Placental pericyte (primary cell): ENCODE data around the gene KRT78. TPM values are rescaled to one million over a fixed set of nuclear protein-coding genes. Genes with fewer than 3 reads are reported as not detected.

Experiments used
- total RNA-seq: library from RNA; depleted of rRNA; stranded (reverse); fragments of >200 nt; gene quantifications from 2 replicates; pipeline ENCODE4 v1.2.3, GENCODE V29; 2012

The KRT78 gene
- total RNA-seq: not detected in 2 replicates

GRCh38 chr12:52848661-52849255 is at the start of gene KRT78:
Gene KRT78, minus strand, starts transcription at chr12:52848994. Its CDS starts 64 bp downstream, at chr12:52848930.

GRCh38 chr12:52833922-52834726 is 14.7 kb downstream of the KRT78 start, which contains the start of gene KRT79:
Gene KRT79, minus strand, starts transcription at chr12:52834311. Its CDS starts 51 bp downstream, at chr12:52834260.

GRCh38 chr12:52813885-52814709 is 34.7 kb downstream of the KRT78 start, which contains the start of gene KRT4:
Gene KRT4, minus strand, starts transcription at chr12:52814116. Its CDS starts 58 bp downstream, at chr12:52814058.

GRCh38 chr12:52795694-52796428 is 52.9 kb downstream of the KRT78 start, which contains the start of gene KRT3:
Gene KRT3, minus strand, starts transcription at chr12:52796117. Its CDS starts 75 bp downstream, at chr12:52796042.

Other genes with a start within 250 kb of the KRT78 start
- not detected in 2 replicates for gene KRT72, start 247.5 kb downstream of the KRT78 start, total RNA-seq
- not detected in 2 replicates for gene KRT73, start 230.4 kb downstream of the KRT78 start, total RNA-seq
- gene KRT2, start 196.8 kb downstream of the KRT78 start, total RNA-seq: not detected in 2 replicates
- not detected in 2 replicates for gene KRT1, start 168.6 kb downstream of the KRT78 start, total RNA-seq
- gene KRT77, start 145.5 kb downstream of the KRT78 start, total RNA-seq: not detected in 2 replicates
- not detected in 2 replicates for gene KRT76, start 71.6 kb downstream of the KRT78 start, total RNA-seq
- not detected in 2 replicates for gene KRT3, start 52.9 kb downstream of the KRT78 start, total RNA-seq
- 0.14 TPM in 1 of 2 replicates, not detected in the other for gene KRT4, start 34.9 kb downstream of the KRT78 start, total RNA-seq
- gene KRT79, start 14.7 kb downstream of the KRT78 start, total RNA-seq: 0.72 TPM in 1 of 2 replicates, not detected in the other
- 217 and 272 TPM in 2 replicates for gene KRT8, start 56.1 kb upstream of the KRT78 start, total RNA-seq
- gene KRT18, start 100.1 kb upstream of the KRT78 start, total RNA-seq: 1,776 and 1,872 TPM in 2 replicates
- gene EIF4B, start 157.5 kb upstream of the KRT78 start, total RNA-seq: 649 and 1,935 TPM in 2 replicates
- gene TNS2, start 201.1 kb upstream of the KRT78 start, total RNA-seq: 33.7 and 50.1 TPM in 2 replicates
- 19.9 and 35.5 TPM in 2 replicates for gene SPRYD3, start 230.4 kb upstream of the KRT78 start, total RNA-seq
- gene IGFBP6, start 248.7 kb upstream of the KRT78 start, total RNA-seq: 160 and 250 TPM in 2 replicates